Pulmonary artery endothelial cell (primary cell): ENCODE measurements around the gene RAET1G. TPM values are rescaled to one million over a fixed set of nuclear protein-coding genes. Genes with fewer than 3 reads are reported as not detected.
"Not testable (repeated sequence)": the region's sequence is repeated elsewhere in the genome, so short reads cannot be mapped to it uniquely, and the experiment has no call there.

Experiments
- DNase-seq: peaks from one replicate; pipeline ENCODE4 v3.0.0-alpha.2; 2011; ENCODE audit warnings: low read depth, low spot score
- total RNA-seq: library from RNA; depleted of rRNA; stranded (reverse); fragments of >200 nt; gene quantifications from 2 replicates; pipeline ENCODE4 v1.2.3, GENCODE V29; 2014

The RAET1G gene, protein sequence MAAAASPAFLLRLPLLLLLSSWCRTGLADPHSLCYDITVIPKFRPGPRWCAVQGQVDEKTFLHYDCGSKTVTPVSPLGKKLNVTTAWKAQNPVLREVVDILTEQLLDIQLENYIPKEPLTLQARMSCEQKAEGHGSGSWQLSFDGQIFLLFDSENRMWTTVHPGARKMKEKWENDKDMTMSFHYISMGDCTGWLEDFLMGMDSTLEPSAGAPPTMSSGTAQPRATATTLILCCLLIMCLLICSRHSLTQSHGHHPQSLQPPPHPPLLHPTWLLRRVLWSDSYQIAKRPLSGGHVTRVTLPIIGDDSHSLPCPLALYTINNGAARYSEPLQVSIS
- 0.13 and 0.67 TPM in 2 replicates for total RNA-seq

DNA sequence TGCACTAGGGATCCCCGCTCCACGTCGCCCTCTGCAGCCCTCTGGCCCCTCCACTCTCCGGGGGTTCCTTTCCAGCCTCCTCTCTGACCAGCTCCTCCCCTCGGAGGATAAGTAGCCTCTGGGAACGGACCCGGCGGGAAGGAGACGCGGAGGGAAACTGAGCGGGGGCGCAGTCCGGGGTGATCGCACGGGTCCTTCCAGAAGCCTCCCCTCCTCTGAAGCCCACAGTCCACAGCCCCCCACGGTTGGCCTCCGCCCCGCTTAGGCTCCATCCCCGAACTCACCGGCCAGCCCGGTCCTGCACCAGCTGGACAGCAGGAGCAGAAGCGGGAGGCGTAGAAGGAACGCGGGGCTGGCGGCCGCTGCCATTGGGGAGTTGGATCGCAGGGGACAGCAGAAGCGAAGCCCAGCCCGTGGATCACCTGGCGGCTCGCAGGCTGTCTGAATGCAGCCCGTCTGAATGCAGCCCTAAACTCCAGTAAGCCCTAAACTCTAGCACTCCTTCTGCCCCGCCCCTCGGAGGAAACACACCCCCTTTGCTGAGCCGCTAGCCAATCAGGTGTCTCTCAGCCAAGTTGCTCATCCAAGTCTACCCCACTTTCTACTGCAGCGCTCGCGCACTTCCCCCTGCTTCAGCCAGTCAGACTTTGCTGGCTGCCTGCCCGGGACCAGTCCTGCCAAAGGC is at the start of gene RAET1G:
Gene RAET1G, minus strand, starts transcription at position 480 of the 685 bp plus-strand sequence. Its CDS starts 111 bp downstream, at position 369.
- peak; percentile 84 for DNase-seq

DNA sequence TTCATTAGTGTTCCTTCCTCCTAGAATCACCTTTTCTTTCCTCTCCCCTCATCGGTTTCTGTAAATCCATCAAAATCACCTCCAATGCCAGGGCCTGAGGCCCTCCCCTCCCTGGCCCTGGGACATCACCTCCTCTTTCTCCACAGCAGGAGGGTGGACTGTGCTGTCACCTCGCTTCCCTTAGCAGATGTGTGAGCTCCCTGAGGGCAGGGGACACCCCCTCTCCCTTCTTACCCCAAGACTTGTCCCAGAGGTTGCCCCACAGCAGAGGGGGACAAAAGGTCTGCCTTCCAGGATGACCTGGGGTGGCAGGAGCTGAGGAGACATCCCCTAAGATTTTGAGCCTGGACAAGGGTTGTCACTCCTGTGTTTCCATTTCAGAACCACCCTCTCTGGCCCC is 46.7 kb upstream of the RAET1G start:
- no peak for DNase-seq

DNA sequence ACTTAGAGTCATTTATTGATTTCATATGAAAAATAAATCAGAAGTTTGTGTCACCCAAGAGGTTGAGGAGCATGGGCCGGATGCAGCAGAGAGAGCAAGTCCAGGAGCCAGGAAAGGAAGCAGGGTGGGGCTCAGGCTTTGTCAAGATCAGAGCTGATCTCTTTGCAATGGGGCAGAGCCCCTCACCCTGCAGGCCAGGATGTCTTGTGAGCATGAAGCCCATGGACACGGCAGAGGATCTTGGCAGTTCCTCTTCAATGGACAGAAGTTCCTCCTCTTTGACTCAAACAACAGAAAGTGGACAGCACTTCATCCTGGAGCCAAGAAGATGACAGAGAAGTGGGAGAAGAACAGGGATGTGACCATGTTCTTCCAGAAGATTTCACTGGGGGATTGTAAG is 46.0 kb upstream of the RAET1G start:
- not testable (repeated sequence) for DNase-seq

DNA sequence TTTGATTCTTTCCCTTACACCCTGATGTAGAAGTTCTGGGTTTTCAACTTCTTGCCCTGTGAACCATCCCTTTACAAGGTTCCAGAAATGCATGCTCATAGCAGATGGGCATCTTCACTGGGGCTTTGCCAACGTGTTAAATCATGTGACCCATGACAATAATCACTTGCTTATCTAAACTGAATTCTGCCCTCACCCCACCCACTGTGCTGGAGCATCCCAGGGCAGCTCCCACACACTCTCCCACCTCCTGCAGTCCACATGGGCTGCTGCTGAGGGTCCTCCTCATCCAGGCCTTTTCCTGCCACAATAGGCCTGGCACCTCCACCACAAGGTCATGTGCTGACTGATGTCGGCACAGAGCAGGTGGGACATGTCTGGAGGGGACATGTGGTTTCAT is 45.1 kb upstream of the RAET1G start:
- DNase-seq, result not testable (repeated sequence)

DNA sequence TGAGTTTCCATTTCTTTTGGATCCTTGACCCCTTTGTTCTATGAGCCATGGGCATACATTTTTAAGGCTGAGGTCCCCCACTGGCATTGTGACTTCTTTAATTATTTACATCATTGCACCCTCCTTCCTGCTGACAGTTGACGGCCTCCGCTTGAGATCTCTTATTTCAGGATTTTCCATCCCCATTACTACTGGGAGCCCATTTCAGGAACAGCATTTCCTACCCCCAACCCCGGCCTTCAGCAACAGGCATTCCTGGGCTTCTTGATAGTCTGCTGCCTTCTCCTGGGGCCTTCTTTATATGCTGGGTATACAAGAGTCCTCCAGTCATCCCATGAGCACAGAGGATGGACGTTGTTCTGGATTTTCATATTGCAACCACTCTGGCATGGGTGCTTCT is 44.7 kb upstream of the RAET1G start:
- no peak for DNase-seq

DNA sequence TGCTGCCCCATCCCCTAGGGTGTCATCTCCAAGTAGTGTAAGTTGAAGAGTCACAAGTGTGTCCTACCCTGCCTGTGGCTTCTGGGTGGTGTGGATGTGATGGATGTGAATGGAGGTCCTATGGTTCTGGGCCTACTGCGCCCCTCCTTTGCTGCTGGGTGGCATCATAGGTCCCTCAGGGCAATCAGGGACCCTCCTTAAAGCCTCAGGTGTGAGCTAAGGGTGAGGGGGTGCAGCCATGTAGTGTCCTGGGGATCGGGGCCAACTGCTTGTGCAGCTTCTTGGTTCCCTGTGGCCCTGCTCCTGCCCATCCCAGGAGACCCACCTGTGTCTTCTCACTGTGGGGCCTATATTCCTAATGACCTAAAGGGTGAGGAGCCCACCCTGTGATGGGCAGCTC is 43.4 kb upstream of the RAET1G start:
- not testable (repeated sequence) for DNase-seq

DNA sequence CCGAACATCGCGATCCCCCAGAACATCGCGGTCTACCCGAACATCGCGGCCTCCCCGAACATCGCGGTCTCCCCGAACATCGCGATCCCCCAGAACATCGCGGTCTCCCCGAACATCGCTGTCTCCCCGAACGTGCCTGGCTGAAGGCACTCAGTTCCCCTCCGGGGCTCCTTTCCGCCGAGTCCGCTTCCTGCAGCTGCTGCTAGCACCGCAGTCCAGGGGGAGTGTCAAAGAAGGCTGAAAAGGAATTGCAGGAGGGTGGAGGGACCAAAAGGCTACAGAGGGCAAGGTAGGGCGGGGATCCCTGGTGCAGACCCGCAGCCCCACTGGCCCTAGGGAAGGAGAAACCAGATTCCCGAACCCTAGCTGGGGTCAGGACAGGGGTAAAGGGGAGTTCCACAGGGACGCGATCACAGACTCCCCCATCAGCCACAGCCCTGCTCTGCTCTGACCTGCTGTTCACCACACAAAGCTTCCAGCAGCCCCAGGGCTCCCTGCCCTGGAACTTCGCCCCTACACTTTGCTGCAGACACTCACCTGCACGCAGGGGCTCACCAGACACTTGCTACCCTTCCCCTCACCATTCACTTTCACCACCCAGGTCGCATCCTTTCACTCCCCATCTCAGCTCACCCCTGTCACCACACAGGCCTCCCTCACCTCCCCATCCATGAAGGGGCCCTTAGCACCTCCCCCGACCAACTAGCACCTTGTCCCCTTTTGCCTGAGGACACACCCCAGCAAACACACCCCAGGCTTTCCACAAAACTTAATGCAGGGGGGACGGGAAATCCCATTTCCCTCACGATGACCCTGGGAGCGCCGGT is 42.5 kb upstream of the RAET1G start:
- no peak for DNase-seq

DNA sequence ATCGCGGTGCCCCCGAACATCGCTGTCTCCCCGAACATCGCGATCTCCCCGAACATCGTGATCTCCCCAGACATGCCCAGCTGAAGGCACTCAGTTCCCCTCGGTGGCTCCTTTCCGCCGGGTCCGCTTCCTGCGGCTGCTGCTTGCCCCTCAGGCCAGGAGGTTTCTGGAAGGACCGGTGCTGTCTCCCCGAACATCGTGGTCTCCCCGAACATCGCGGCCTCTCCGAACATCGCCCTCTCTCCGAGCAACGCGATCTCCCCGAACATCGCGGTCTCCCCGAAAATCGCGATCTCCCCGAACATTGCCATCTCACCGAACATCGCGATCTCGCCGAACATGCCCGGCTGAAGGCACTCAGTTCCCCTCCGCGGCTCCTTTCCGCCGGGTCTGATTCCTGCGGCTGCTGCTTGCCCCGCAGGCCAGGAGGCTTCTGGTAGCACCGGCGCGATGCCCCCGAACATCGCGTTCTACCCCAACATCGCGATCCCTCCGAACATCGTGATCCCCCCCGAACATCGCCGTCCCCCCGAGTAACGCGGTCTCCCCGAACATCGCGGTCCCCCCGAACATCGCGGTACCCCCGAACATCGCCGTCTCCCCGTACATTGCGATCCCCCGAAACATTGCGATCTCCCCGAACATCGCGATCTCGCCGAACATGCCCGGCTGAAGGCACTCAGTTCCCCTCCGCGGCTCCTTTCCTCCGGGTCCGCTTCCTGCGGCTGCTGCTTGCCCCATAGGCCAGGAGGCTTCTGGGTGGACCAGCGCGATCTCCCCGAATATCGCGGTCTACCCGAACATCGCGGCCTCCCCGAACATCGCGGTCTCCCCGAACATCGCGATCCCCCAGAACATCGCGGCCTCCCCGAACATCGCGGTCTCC is 41.6 kb upstream of the RAET1G start:
- DNase-seq, result no peak

DNA sequence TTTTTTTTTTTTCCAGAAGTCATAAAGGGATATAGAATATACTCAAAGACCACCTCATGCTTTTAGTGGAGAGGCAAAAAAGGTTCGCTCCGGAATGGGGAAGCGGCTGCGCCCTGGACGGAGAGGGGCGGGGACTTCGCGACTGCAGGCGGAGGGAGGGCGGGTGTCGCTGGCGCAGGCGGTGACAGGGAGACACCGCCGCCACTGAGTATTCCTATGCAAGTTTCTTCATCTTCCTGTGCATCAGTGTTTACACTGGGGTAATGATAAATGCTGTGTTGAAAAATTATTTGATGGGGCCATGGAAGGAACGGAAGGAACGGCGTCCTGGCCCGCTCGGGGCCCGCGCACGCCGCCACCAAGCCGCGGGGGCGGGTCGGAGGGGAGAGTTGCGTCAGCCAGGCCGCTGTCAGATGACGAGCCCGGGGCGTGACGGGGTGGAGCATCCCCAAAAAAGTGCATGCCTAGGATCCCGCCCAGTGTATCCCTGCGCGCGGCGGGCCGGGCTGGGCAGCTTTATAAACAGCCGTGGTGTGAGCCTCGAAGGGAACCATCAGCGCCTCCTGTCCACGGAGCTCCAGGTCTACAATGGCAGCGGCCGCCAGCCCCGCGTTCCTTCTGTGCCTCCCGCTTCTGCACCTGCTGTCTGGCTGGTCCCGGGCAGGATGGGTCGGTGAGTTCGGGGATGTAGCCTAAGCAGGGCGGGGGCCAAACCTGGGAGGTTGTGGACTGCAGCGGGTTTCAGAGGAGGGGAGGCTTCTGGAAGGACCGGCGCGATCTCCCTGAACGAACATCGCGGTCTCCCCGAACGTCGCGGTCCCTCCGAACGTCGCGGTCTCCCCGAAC is 40.8 kb upstream of the RAET1G start, which contains the start of gene ULBP1:
Gene ULBP1, plus strand, starts transcription at position 482 of the 846 bp plus-strand sequence. Its CDS starts 107 bp downstream, at position 589.
- no peak for DNase-seq

DNA sequence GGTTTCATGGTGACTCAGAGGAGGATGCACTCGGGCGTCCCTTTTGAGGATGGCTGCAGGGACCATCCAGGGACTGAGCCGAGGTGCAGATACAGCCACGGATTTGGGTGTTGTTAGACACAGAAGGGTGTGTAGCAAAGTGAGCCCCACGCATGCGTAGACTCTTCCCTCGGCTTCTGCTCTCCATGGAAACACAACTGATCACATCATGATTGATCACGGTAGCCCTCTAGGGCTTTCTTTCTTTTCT is 40.2 kb upstream of the RAET1G start:
- DNase-seq, result no peak

DNA sequence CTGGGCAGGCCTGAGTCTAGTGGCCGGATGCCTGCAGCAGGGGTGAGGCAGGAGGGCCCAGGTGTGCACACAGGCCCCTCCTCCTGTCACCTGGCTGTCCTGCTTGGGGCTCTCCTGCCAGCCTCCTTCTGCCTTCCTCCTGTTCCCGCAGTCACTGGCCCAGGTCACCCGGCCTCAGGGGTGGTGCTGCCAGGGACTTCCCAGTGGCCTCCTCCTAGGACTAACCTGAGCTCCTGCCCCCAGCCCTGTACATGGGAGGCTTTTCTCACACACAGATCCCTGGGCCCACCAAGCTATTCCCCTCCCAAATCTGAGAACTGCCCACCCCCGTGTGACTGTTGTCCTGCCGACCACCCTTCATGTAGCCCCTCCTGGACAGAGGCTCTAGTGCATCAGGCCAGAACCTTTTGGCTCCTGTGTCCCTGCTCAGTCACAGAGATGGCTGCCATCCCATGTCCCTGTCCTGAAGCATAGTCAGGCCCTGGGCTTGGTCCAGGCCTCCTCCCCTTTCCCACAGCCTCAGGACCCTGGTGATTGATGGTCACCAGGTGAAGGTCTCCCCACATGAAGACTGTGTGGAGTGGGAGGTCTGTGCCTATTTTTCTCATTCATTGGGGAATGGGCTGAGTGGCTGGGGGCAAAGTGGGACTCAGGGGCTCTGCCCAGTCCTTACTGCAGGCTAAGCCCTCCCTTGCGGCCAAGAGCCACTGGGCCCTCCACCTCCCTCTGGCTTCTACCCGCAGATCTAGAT is 39.7 kb upstream of the RAET1G start:
- DNase-seq, result no peak

DNA sequence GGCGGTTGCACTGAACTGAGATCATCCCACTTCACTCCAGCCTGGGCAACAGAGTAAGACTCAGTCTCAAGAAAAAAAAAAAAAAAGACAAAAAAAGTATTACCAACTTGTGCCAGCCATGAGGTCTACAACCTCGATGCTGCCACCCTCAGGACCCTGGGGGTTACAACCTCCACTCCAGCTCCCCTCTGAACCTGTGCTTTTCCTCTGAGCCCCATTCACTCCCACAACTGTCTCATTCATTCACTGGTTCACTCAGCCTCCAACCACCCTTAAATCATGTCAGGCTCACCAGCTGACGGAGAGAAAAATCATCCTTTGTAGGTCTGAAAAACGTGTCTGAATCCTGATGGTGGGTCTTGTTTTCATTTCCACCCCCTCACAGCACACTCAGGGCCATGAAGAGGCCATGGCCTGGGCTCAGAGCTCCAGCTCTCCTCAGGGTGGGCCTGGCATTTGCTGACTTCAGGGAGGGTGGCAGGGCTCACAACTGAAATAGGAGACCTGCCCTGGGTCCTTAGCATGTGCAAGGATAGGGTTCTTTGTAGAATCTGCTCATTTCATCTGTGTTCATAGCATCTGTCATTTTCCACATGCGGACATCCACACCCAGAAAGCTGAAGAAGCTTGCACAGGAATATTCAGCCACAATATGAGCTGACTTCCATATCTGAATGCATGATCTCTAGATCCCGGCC is 39.0 kb upstream of the RAET1G start:
- DNase-seq, result no peak

DNA sequence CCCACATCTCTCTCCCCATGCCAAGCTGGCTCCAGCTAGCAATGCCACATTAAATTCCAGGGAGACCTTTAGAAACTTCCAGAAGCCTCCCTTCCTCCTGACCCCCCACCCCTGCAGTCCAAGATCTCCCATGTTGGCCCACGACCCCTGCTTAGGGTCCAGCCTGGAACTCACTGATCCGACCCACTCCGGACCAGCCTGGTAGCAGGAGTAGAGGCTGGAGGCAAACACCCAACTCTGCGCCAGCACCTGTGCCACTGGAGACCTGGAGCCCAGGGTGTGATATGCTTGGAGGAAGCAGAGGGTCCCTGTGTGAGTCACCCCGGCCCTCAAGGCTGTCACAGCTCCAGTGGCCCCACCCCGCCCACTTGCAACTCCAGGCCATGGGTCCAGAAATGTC is 37.6 kb upstream of the RAET1G start:
- DNase-seq, result no peak

DNA sequence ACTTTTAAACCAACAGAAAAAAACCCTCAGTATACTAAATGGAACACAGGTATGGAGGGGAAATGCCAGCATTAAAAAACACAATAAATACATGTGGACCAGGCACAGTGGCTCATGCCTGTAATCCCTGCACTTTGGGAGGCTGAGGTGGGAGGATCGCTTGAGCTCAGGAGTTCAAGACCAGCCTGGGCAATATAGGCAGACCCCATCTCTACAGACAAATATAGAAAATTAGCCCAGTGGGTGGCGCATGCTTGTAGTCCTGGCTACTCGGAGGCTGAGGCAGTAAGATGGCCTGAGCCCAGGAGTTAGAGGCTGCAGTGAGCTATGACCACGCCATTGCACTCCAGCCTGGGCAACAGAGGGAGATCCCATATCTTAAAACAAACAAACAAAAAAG is 36.9 kb upstream of the RAET1G start:
- not testable (repeated sequence) for DNase-seq

DNA sequence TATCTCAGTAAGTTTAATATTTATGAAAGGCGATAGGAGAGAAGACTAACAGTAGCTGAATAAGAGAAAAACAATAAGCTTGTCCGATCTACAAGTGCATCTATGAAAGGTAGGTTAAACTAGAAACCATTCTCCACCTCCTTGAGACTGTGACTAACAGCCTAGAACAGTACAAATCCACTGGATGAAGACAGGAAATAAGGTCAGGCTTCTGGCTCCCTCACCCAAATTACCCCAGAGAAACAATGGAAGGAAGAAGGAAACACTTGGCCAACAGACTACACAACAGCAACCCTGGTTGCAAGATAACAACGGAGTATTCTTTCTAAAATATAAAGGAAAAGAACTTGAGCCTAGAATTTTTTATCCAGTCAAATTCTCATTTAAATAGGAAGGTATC is 35.2 kb upstream of the RAET1G start:
- peak; percentile 56 for DNase-seq

DNA sequence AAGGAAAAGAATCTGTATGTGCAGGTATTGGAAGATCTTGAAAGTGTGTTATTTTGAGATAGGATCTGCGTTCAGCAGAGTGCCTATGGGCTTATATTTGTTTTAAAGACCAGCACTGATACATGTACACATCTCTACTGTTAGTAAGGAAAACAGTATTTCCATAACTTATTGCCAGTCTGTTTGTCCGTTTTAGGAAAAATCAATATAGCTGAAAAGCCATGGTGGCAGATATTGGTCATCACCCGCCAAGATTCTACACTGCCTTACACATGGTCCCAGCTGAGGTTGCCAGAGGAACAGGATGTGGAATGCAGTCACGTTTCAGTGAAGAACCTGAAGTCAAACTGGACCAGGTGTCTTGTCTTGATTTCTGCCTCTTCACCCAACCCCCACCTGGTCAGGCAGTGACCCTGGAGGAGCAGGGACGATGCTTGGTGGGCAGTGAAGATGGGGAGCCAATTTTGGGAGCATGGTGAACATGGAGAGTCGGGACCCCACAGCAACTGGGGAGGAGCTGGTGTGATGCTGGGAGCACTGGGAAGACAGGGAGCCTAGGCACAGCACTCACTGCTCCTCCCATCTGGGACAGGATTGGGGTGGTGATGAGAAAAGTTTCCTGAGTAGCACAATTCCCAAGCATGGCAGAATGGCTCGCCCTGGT is 32.9 kb upstream of the RAET1G start:
- not testable (repeated sequence) for DNase-seq

DNA sequence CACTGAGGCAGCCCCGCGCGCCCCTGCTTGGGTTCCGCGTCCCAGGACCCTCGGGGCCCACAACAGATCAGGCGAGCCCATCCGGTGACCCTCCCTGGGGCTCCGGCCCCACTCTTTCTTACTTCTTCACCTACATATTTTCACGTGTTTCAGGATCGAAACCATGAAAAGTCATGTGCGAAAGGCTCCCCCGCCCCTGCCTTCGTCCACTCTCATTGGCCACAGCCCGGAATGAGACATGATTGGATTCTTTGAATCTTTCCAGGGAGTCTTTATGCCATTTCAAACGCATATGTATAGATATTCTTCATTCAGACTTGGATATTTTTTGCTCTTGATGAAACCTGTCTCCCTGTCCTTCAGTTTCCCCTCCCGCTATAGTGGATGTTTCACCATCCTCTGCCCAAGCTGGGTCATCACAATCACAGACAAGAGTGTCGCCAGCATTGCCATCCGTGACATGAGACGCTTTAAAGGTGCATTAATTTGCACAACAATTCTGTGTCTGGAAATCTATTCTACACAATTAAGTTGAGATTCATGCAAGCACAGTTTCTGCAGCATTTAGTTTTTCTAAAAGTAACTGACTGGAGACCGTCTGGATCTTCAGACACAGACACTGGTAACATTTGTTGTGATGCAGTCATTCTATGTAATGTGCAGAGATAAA is 32.2 kb upstream of the RAET1G start:
- DNase-seq, result not testable (repeated sequence)
